ENCODE data around the gene RHOF.
"Not testable (repeated sequence)": the region's sequence is repeated elsewhere in the genome, so short reads cannot be mapped to it uniquely, and the experiment has no call there.

RHOF gene

GRCh38 chr12:121776190-121777098, 17.0 kb downstream of the RHOF start:
- in situ Hi-C loops (cut with MboI; ENCODE audit: low sequenced_read_pairs), result no loop called here

DNA sequence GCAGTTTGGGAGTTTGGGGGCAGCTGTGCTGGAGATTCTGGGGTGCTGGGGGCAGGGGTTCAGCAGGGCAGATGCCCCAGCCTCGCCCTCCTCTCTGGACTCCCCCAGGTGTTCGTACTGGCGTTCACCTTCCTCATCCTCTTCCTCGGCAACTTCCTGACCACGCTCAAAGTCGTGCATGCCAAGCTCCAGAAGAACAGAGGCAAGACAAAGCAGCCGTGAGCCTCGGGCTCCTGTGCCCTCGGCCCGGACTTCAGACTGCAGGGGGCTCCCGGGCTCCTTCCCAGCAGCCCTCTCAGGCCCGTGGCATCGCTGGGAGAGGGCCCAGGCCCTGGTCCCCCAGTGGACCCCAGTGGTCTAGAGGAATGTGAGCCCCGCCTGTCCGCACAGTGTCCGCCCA, 18.0 kb downstream of the RHOF start:
- in situ Hi-C loops (cut with MboI; ENCODE audit: low sequenced_read_pairs), result no loop called here

DNA sequence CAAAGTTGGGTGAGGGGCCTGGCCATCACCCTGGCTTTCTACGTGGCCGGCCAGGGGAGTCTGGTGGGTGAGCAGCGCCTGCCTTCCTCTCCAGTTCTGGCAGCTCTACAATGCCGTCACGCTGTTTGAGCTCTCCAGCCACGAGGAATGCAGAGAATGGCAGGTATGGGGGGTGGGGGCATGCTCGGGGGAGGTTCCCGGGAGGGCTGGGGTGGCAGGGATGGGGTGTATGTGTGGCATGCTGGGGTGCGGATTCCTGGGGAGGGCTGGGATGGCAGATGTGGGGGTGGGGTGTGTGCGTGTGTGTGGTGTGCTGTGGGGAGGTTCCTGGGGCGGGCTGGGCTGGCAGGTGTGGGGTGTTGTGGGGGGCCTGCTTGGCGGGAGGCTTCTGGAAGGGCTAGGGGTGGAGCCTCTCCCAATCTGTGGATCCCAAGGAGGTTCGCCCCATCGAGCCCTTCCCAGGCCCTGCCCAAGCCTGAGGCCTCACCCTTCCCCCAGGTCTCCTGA, 18.5 kb downstream of the RHOF start:
- in situ Hi-C loops (cut with MboI; ENCODE audit: low sequenced_read_pairs), result no loop called here

DNA sequence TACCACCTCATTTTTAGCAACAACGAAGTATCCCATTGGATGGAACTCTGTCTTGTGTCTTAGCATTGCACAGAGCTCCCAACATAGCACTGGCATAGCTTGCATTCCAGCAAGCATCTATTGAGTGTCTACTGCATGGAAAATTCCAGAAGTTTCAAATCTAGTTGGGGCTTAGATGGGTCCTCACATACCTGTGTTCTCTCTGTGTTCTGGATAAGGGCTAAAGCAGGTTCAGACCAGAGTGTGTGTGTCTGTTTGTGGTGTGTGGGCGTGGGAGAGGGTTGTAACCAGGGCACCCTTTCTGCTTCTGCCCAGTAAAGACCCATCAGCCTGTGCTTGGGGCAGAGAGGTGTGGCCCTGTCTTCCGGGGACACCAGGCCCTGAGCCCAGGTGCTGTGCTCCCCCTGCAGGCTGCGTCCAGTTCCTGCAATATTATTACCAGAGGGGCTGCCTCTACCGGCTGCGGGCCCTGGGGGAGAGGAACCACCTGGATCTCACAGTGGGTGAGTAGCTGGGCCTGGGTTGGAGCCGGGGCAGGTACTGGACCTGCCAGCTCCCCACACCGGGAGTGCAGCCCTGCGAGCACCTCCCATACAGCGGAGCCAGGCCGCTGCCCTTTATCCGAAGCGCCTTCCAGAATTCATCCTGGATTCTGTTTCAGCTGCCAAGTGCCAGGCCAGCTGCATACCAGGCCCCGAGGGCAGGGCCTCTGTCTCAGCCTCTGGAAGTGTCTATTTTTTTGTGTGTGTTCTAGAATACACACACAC, 20.3 kb downstream of the RHOF start:
- in situ Hi-C loops (cut with MboI; ENCODE audit: low sequenced_read_pairs), result no loop called here

DNA sequence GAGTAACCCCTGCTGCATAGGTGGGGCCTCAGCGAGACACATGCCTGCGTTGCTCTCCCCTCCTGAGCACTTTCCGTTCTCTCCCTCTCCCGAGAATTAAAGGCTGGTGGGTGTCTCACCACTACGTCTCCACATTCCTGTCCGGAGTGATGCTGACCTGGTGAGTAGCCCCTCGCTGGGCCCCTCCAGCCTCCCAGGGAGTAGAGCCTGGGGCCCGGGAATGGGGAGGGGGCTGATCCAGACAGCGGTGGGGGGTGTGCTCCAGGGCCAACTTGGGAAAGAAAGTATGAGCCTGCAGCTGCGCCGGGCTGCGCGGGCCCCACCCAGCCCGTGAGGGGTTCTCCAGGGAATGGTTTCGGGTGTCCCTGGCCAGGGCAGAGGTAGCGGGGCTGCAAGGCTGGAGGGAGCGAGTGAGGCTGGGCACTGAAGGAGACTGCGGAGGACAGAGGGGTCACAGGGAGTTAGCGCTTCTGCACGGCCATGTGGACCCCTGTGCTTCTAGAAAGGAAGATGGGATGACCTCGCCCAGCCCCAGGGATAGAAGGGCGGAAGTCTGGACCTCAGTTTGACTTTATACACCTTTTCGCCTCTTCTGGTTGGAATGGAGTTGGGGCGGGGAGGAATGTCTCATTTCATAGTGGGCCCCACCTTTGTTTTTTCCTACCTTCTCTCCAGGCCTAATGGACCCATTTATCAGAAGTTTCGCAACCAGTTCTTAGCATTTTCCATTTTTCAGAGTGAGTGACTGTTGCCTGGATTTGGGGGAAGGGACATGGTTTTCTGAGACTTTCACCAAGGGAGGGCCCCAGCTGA, 22.5 kb downstream of the RHOF start:
- in situ Hi-C loops (cut with MboI; ENCODE audit: low sequenced_read_pairs), result no loop called here

DNA sequence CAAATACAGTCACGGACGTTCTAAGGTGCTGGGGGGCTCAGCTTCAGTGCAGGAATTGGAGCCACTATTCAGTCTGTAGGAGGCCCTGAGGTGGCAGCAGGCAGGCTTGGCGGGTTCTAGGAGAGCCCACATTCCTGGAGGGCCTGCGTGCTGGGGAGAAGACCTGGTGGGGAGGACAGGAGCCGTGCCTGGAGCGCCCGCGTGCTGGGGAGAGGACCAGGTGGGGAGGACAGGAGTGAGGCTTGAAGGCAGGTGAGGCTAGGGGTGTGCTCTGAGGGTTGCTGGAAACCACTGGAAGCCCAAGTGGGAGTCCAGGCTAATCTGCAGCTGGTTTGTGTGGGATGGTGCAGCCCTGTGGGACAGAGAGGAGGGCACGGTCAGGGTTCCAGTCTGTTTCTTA, 23.1 kb downstream of the RHOF start:
- in situ Hi-C loops (cut with MboI; ENCODE audit: low sequenced_read_pairs), result no loop called here

- in situ Hi-C loops (cut with MboI; ENCODE audit: low sequenced_read_pairs), result no loop called here
Measured at GRCh38 chr12:121769831-121770301, 23.6 kb downstream of the RHOF start.

DNA sequence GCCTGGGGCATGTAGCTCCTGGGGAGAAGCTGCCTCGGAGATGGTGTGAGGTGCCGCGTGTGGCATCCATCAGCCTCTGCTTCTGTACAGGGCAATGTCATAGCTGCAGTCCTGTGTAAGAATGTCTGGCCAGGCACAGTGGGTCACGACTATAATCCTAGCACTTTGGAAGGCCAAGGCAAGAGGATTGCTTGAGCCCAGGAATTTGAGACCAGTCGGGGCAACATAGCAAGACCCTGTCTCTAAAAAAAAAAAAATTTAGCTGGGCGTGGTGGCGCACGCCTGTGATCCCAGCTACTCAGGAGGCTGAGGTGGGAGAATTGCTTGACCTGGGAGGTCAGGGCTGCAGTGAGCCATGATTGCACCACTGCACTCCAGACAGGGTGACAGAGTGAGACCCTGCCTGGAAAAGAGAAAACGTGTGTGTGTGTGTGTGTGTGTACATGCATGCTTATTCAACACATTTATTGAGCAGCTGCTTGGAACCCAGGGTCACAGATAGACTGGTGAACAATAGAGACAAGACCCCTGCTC, 24.1 kb downstream of the RHOF start:
- in situ Hi-C loops (cut with MboI; ENCODE audit: low sequenced_read_pairs), result no loop called here

DNA sequence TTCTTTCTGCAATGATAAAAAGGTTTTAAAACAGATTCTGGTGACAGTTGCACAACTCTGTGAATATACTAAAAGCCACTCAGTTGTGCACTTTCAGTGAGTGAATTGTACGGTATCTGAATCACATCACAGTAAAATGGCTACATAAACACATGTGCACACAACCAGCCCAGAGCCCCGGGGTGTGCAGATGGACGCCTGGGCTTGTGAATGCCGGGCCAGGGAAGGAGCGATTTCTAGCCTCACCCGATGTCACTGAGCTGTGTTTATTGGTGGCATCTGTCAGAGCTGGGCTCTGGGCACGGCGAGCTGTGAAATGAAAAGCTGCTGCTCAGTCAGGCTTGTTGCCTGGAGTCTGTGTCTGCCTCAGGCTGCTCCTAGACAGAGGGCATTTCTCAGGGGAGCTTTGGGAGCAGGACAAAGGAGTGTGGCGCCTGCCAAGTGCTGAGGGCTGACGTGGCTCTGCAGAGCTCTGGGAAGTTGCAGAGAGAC, 25.9 kb downstream of the RHOF start:
- in situ Hi-C loops (cut with MboI; ENCODE audit: low sequenced_read_pairs), result no loop called here

DNA sequence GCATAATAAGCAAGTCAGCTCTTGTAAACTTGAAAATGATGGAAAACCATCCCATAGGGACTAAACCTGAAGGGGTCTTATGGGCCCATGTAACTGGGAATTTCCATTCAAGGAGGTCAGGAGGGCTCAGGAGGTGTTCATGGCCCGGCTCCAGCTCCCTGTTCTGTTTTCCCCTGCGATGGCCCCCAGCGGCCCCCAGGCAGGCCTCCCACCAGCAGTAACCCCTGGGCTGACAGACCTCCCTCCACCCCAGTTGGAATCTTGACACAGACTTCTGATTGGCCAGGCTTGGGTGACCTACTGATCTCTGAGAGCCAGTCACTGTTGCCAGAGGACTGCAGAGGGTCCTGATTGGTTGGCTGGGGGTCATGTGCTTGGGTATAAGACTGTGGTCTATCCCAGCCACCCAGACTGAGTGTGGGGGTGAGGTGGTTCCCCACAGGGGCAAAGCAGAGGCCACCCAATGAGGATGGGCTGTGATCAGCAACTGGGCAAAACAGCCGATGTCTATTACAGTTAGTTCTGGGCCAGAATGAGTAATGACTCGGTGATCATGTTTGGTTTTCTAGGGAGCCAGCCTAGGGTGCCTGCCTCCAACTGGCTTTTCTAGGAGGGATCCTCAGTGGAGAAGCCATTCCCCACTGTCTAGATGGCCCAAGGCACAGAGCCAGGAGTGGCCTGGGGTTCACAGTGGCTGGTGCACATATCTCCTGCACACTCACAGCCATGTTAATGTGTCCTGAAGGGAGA, 27.0 kb downstream of the RHOF start:
- in situ Hi-C loops (cut with MboI; ENCODE audit: low sequenced_read_pairs), result no loop called here

GRCh38 chr12:121765573-121765972, 27.9 kb downstream of the RHOF start:
- in situ Hi-C loops (cut with MboI; ENCODE audit: low sequenced_read_pairs), result no loop called here

DNA sequence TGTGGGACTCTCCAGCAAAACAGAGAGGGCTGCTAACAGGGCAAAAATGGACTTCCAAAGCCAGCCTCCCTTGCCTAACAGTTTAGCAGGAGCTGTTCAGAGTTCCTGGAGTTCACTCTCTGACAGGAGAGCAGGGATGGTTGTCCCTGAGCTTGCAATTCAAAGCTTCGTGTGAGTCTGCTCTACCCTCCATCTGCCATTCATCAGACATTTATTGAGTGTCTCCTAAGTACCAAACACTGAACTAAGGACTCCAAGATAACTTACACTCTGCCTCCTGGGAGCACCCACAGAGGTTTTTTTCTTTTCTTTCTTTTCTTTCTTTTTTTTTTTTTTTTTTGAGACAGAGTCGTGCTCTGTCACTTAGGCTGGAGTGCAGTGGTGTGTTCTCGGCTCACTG, 28.7 kb downstream of the RHOF start:
- in situ Hi-C loops (cut with MboI; ENCODE audit: low sequenced_read_pairs), result no loop called here

DNA sequence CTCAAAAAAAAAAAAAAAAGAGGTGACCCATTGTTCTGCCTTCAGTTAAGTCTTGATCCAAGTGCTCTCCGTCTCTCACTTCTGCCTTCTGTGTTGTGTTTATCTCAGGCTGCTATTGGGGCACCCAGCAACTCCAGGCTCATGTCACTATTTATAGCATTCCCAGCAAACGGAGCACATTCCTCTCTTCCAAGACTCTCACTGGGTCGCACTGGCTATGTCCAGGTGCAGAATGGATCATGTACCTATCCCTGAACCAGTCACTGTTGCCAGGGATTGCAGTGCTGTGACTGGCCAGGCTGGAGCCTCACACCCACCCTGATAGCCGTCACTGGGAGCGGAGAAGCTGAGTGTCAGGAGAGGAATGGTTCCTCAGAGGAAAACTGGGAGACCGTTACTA, 31.2 kb downstream of the RHOF start:
- in situ Hi-C loops (cut with MboI; ENCODE audit: low sequenced_read_pairs), result no loop called here

DNA sequence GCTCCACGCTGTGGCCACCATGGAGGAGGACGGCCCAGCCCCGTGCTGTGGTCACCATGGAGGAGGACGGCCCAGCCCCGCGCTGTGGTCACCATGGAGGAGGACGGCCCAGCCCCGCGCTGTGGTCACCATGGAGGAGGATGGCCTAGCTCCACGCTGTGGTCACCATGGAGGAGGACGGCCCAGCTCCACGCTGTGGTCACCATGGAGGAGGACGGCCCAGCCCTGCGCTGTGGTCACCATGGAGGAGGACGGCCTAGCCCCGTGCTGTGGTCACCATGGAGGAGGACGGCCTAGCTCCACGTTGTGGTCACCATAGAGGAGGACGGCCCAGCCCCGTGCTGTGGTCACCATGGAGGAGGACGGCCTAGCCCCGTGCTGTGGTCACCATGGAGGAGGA, 35.0 kb downstream of the RHOF start:
- in situ Hi-C loops (cut with MboI; ENCODE audit: low sequenced_read_pairs), result not testable (repeated sequence)

DNA sequence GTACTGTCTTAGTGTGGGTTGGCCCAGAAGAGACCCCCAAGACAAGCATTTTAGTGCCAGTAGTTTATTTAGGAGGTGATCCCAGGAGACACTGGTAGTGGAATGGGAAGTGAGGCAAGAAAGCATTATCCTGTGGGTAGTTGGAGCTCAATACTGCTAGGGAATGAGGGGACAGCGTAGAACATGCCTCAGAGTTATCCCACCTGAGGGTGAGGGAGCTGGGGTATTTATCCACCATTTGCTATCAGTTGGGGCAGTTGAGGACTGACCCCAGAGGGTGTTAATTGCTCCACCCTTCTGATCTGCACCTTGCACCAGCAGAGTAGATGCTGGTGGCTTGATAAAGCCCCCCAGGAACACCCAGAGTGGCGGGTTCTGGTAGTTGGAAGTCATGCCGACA, 37.9 kb downstream of the RHOF start:
- in situ Hi-C loops (cut with MboI; ENCODE audit: low sequenced_read_pairs), result no loop called here

DNA sequence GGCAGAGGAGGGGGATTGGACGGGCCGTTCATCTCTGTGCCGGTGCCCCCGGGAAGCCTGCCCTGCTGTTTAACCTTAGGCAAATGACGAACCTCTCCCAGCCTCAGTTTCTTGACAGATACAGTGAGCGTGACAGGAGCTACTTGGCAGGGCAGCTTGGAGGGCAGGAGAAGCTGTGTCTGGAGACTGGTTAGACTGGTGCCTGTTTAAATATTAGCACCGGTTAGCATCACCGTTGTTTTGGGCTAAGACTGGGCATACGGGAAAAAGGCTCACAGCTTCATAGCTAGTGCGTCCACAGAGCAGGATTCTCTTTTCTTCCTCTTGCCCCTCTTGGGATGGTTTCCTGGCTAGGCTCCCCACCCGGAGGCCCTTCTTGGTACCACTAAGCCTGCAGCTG, 38.7 kb downstream of the RHOF start:
- in situ Hi-C loops (cut with MboI; ENCODE audit: low sequenced_read_pairs), result no loop called here

DNA sequence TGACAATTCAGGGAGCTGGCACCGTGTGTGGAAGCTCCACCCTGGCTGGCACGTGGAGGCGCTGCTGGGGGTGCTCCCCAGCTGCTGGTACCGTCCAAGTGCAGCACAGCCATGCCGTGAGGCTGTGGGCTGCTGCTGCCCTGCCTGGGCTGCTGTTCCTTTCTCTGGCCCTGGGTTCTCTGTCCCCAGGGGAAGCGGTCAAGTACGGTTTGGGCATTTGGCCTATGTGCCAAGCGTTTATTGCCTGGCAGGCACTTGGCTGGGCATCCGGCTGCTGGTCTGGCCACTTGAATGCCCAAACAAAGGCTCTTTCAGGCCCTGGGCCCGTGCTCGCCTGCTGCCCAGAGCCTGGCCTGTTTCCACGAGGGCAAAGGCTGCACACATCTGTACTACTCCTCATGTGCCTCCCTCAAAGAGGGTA, 39.6 kb downstream of the RHOF start:
- in situ Hi-C loops (cut with MboI; ENCODE audit: low sequenced_read_pairs), result no loop called here

GRCh38 chr12:121751749-121752351, 41.6 kb downstream of the RHOF start:
- in situ Hi-C loops (cut with MboI; ENCODE audit: low sequenced_read_pairs), result no loop called here

- in situ Hi-C loops (cut with MboI; ENCODE audit: low sequenced_read_pairs), result no loop called here
Measured at GRCh38 chr12:121751034-121751433, 42.5 kb downstream of the RHOF start.

Data from hTERT RPE-1 (cell line).